ENCODE data around the gene DGKA. TPM values are rescaled to one million over a fixed set of nuclear protein-coding genes. Genes with fewer than 3 reads are reported as not detected.

The DGKA gene
- total and polyA plus RNA-seq, 2 of the 4 experiments (the other 2 are of a cell fraction) = 71.9 to 75.1 TPM

GRCh38 chr12:55935738-55936151 lies 4.8 kb downstream of the DGKA start:
- in situ Hi-C loops (cut with MboI; ENCODE audit: low sequenced_read_pairs) = no loop called here

More at GRCh38 chr12:55935738-55936151, 4.8 kb downstream of the DGKA start:
- Histone ChIP-seq H2AK9ac (replicated peaks; ENCODE audit: low read depth, low read length, poor library complexity) (peak overlapping the region; percentile 44), H2BK20ac (ENCODE audit: low read depth, low read length) (no peak overlapping the region), H3K23ac (ENCODE audit: low read depth, low read length) (no peak overlapping the region), H3K4me3 (ENCODE audit: insufficient read depth, low read depth, low read length) (no peak overlapping the region), H3K27ac (ENCODE audit: insufficient read depth, low read length) (no peak overlapping the region), H2BK15ac (ENCODE audit: low read depth, low read length) (no peak overlapping the region), H3K4me1 (ENCODE audit: control insufficient read depth, insufficient read depth, low read length) (peaks cover 17% of the 10 kb centered on the region), H3K9me3 (ENCODE audit: control insufficient read depth, insufficient read depth, low read length) (no peaks in the 10 kb centered on the region), H3K4me2 (ENCODE audit: low read depth, low read length) (no peak overlapping the region; the same call in 1 of the 2 replicates), H3K27me3 (ENCODE audit: control insufficient read depth, insufficient read depth, low read length) (no peaks in the 10 kb centered on the region), H2AK5ac (ENCODE audit: low read depth, low read length) (no peak overlapping the region), H3K36me3 (ENCODE audit: control insufficient read depth, insufficient read depth, low read length) (peaks cover 19% of the 10 kb centered on the region), H4K8ac (ENCODE audit: low read depth in 2 of 2, low read length in 2 of 2) (no peak overlapping the region; a peak in 1 of 4 replicates), H3K14ac (replicated peaks; ENCODE audit: low read depth, low read length) (no peak overlapping the region), H3K79me1 (ENCODE audit: low read depth in 1 of 2, low read length in 2 of 2) (peaks cover 27 to 79% of the 10 kb centered on the region in 2 experiments), H2AFZ (replicated peaks; ENCODE audit: low read length, poor library complexity) (peak overlapping the region; percentile 71), H3K18ac (ENCODE audit: low read depth, low read length) (no peak overlapping the region), H4K20me1 (ENCODE audit: insufficient read depth, low read length) (no peaks in the 10 kb centered on the region), H4K91ac (ENCODE audit: insufficient read depth, low read depth, low read length) (no peak overlapping the region), H4K5ac (ENCODE audit: low read depth, low read length) (no peak overlapping the region), H3K9ac (ENCODE audit: low read depth, low read length) (no peak overlapping the region), H3K56ac (ENCODE audit: extremely low read depth, insufficient read depth, low read length) (no peak overlapping the region), H2BK120ac (ENCODE audit: low read depth, low read length) (no peak overlapping the region), H3K9me1 (ENCODE audit: insufficient read depth, low read length) (peaks cover 16% of the 10 kb centered on the region), H3K4ac (ENCODE audit: low read depth, low read length) (no peak overlapping the region), H2BK5ac (ENCODE audit: low read depth, low read length, poor library complexity, severe bottlenecking) (no peak overlapping the region)
- WGBS, 2 experiments (ENCODE audit: extremely low coverage in 2 of 2, insufficient read length in 1 of 2) = 20% methylated on average over 1 of the region's 26 CpGs; no CpG with 5 or more reads in 1 of the 2 experiments
- TF ChIP-seq FOS (IDR thresholded peaks at IDR 0.05; ENCODE audit: low read depth, low read length) (no peak), ELK1 (IDR thresholded peaks at IDR 0.05; ENCODE audit: borderline replicate concordance, low read depth, low read length) (no peak), RCOR1 (IDR thresholded peaks at IDR 0.05; ENCODE audit: insufficient replicate concordance, low read length) (no peak), RFX5 (IDR thresholded peaks at IDR 0.05; ENCODE audit: low read depth, low read length) (no peak), POLR2A (IDR thresholded peaks at IDR 0.05; ENCODE audit: low read depth, low read length) (no peak), SMC3 (IDR thresholded peaks at IDR 0.05; ENCODE audit: low read depth, low read length) (no peak), CEBPB (IDR thresholded peaks at IDR 0.05; ENCODE audit: low read depth, low read length) (no peak), MAZ (IDR thresholded peaks at IDR 0.05; ENCODE audit: borderline replicate concordance, low read depth, low read length) (no peak)
- TF ChIP-seq, protein P1, sequence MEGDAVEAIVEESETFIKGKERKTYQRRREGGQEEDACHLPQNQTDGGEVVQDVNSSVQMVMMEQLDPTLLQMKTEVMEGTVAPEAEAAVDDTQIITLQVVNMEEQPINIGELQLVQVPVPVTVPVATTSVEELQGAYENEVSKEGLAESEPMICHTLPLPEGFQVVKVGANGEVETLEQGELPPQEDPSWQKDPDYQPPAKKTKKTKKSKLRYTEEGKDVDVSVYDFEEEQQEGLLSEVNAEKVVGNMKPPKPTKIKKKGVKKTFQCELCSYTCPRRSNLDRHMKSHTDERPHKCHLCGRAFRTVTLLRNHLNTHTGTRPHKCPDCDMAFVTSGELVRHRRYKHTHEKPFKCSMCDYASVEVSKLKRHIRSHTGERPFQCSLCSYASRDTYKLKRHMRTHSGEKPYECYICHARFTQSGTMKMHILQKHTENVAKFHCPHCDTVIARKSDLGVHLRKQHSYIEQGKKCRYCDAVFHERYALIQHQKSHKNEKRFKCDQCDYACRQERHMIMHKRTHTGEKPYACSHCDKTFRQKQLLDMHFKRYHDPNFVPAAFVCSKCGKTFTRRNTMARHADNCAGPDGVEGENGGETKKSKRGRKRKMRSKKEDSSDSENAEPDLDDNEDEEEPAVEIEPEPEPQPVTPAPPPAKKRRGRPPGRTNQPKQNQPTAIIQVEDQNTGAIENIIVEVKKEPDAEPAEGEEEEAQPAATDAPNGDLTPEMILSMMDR (conservative IDR thresholded peaks at IDR 0.05; ENCODE audit: low read depth, low read length) = no peak
- TF ChIP-seq, protein P2, sequence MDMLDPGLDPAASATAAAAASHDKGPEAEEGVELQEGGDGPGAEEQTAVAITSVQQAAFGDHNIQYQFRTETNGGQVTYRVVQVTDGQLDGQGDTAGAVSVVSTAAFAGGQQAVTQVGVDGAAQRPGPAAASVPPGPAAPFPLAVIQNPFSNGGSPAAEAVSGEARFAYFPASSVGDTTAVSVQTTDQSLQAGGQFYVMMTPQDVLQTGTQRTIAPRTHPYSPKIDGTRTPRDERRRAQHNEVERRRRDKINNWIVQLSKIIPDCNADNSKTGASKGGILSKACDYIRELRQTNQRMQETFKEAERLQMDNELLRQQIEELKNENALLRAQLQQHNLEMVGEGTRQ (IDR thresholded peaks at IDR 0.05; ENCODE audit: low read depth, low read length) = no peak
- ATAC-seq (ENCODE audit: low read depth) (no peak), DNase-seq (no peak)
- CTCF ChIA-PET = interaction anchor here (0.9 kb wide), 1 partner anchor 192 kb away, joined by 3 read pairs; the partner anchor contains the start of gene GDF11
- POLR2A ChIA-PET (ENCODE audit: unreplicated experiment) = no interaction called here
- dilution Hi-C loops (cut with HindIII; ENCODE audit: low sequenced_read_pairs, unreplicated experiment) (no loop called here), intact Hi-C loops (cut with micrococcal nuclease) (no loop called here)
- BruUV-seq (replicated peaks) = no TSS peak

Measured in IMR-90 (cell line).